Occipital lobe (tissue), 1 donor: ENCODE results near the gene UBA52. TPM values are rescaled to one million over a fixed set of nuclear protein-coding genes. Genes with fewer than 3 reads are reported as not detected.

ENCODE experiments used
- total RNA-seq: library from RNA; depleted of rRNA; stranded (reverse); fragments of >200 nt; gene quantifications from one replicate; pipeline ENCODE4 v1.2.3, GENCODE V29; 2014

The UBA52 gene
- total RNA-seq, 1 donor from 2014 or later = 530 TPM

Other genes starting within 250 kb of the UBA52 start
- 72.2 TPM for gene LSM4, start 248.8 kb upstream of the UBA52 start, total RNA-seq
- 14.2 TPM for gene PGPEP1, start 231.3 kb upstream of the UBA52 start, total RNA-seq
- not detected for gene GDF15, start 185.7 kb upstream of the UBA52 start, total RNA-seq
- 0.78 TPM for gene LRRC25, start 174.2 kb upstream of the UBA52 start, total RNA-seq
- gene SSBP4, start 152.5 kb upstream of the UBA52 start, total RNA-seq = 75.6 TPM
- gene ISYNA1, start 133.7 kb upstream of the UBA52 start, total RNA-seq = 95.1 TPM
- 6.6 TPM for gene ELL, start 49.8 kb upstream of the UBA52 start, total RNA-seq
- 118 TPM for gene FKBP8, start 28.3 kb upstream of the UBA52 start, total RNA-seq
- gene KXD1, start 14.0 kb upstream of the UBA52 start, total RNA-seq = 16.4 TPM
- gene REX1BD, start 16.9 kb downstream of the UBA52 start, total RNA-seq = 20.0 TPM
- gene CRLF1, start 34.9 kb downstream of the UBA52 start, total RNA-seq = 0.94 TPM
- gene TMEM59L, start 41.0 kb downstream of the UBA52 start, total RNA-seq = 34.5 TPM
- 7.0 TPM for gene KLHL26, start 65.2 kb downstream of the UBA52 start, total RNA-seq
- 6.6 TPM for gene CRTC1, start 111.8 kb downstream of the UBA52 start, total RNA-seq
- not detected for gene COMP, start 219.4 kb downstream of the UBA52 start, total RNA-seq